SKM-1 treated with dmso at 0.1 percent for 144 hours (cell line): ENCODE data around the gene MACROD2.
"Not testable (repeated sequence)": the region's sequence is repeated elsewhere in the genome, so short reads cannot be mapped to it uniquely, and the experiment has no call there.

Experiments
- DNase-seq: peaks from one replicate; lab custom pipeline; 2025; ENCODE audit not compliant: unreplicated experiment; lab: John Stamatoyannopoulos, UW

MACROD2 gene

GRCh38 chr20:13995086-13995665 lies at the start of gene MACROD2:
MACROD2 (plus strand) TSS chr20:13995516.
- peak; percentile 69 for DNase-seq

DNA sequence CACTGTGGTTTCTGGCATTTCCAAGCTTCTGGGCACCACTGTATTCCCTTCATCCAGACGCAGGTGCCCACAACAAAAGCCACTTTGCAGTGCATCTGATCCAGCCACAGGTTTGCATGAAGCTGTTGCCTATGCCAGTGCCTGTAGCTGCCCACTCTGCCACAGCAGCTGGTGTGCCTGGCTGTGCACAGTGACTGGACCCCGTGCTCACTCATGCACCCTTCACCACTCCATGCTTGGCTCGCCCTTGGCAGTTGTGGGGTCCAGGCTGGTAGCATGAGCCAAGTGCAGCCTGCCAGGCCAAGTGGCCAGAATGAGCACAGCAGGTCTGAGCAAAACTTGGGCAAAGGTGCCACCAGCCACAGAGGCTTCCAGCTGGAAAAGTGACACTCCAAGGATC lies 47.6 kb upstream of the MACROD2 start:
- DNase-seq, result no peak

GRCh38 chr20:13953227-13953626 lies 42.1 kb upstream of the MACROD2 start:
- no peak for DNase-seq

DNA sequence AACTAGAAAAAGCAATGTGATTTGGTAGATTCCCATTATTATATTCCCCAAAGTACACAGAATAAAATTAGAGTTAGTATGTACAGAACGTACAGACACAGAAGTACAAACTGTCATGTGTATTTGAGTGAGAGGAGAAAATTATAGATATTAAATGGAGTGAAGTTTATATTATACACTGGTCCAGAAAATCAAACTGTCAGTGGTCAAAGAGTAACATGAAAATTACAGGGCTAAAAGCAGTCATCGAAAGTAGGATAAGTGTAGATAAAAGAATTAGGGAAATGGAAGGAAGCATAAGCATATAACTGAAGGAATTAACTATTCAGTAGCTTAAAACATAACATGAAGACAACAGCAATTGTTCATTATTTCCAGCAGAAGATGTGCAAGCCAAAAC lies 35.2 kb upstream of the MACROD2 start:
- no peak for DNase-seq

DNA sequence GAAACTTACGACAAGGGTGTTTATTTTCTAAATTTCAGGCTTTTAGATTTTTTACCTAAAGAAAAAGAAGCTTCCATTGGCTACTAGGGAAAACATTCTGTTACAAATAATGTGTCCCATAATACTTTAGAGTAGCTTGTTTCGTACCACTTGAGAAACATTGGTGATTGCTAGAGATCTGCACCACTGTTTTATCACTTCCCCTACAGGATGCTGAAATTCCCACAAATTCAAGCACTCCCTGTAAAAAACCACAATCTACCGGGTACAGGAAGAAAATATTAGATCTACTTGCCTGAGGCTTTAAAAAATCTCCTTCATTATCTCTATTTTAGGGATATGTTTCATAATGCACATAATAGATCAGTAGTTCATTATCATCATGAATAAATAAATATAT lies 34.8 kb upstream of the MACROD2 start:
- DNase-seq, result no peak

GRCh38 chr20:13984211-13984610 lies 11.1 kb upstream of the MACROD2 start:
- no peak for DNase-seq

- no peak for DNase-seq
Observed at GRCh38 chr20:13990465-13990864, 4.9 kb upstream of the MACROD2 start, which contains the start of gene SEL1L2. SEL1L2 (minus strand) TSS chr20:13990614; CDS start chr20:13990534, 80 bp downstream.

GRCh38 chr20:13991311-13991710 lies 4.0 kb upstream of the MACROD2 start:
- no peak for DNase-seq

DNA sequence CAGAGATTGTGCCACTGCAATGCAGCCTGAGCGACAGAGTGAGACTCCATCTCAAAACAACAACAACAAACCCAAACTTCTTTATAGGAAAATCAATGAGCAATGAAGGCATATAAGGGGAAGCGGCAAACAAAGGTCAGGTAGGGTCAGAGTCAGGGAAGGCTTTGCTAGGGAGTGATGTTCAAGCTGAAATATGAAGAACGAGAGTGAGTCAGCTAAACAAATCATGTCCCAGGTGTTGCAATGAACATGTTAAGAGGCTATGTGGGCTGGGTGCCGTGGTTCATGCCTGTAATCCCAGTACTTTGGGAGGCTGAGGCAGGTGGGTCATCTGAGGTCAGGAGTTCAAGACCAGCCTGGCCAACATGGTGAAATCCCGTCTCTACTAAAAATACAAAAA lies 3.4 kb upstream of the MACROD2 start:
- DNase-seq, result not testable (repeated sequence)

- peak; percentile 2 for DNase-seq
Observed at GRCh38 chr20:13995841-13996240, 525 bp downstream of the MACROD2 start.

- no peak for DNase-seq
Observed at GRCh38 chr20:13996265-13996664, 949 bp downstream of the MACROD2 start.

DNA sequence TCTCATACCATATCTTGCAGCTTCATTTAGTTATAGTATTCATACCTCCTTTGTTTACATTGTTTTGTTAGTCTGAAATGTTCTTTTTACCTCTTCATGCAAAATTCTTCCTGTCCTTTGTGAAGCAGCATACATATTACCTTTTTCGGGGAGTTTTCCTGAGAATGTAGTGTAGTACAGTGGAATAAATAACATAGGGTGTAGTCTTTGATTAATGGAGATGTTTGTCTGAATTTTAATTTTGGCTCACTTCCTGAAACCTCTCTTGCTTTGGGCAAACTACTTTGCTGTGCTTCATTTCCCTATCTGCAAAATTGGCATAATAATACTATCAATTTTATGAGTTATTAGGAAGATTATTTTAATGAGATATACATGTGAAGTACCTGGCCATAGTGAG lies 5.6 kb downstream of the MACROD2 start:
- no peak for DNase-seq

DNA sequence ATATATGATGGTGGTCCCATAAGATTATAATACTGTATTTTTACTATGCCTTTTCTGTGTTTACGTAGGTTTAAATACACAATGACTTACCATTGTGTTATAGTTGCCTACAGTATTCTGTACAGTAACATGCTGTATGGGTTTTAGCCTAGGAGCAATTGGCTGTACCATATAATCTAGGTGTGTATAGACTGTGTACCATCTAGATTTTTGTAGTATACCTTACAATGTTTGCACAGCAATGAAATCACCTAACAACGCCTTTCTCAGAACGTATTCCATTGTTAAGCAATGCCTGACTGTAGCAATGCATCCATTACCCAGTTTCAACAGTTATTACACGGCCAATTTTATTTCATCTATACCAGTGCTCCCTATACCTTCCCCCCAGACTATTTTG lies 10.7 kb downstream of the MACROD2 start:
- DNase-seq, result no peak

GRCh38 chr20:14009208-14009607 lies 13.9 kb downstream of the MACROD2 start:
- no peak for DNase-seq

DNA sequence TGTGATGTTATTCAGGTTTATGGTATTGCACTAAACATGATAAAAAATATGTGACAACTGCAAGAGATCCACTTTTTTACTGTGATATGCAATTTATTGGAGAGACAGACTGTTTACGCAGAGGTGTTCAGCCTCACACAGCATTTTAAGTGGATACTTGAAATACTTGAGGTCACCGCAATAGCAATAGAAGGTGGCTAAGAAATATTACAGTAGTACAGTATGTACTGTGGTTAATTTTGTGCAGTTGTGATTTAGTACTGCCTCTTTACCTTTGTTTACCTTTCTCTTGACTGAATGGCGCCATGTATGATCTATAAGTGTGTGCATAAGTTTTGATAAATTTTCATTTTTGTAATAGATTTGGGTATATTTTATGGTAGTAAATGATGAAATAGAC lies 17.4 kb downstream of the MACROD2 start:
- no peak for DNase-seq

- no peak for DNase-seq
Observed at GRCh38 chr20:14030991-14031390, 35.7 kb downstream of the MACROD2 start.

- no peak for DNase-seq
Observed at GRCh38 chr20:14033310-14033709, 38.0 kb downstream of the MACROD2 start.

DNA sequence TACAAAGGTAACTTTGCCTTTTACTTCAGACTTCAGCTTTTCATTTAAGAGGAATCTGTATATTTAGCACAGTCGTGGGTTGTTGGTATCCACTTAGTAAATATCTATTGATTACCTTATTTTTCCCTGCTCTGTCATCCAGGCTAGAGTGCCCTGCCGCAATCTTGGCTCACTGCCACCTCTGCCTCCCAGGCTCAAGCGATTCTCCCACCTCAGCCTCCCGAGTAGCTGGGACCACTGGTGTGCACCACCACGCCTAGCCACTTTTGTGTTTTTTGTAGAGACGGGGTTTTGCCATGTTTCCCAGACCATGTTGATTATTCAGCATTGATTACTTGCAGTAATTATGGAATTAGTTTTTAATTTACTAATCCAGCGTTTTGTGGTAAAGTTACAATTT lies 41.3 kb downstream of the MACROD2 start:
- DNase-seq, result no peak

- DNase-seq, result not testable (repeated sequence)
Observed at GRCh38 chr20:14044712-14045276, 49.5 kb downstream of the MACROD2 start.

DNA sequence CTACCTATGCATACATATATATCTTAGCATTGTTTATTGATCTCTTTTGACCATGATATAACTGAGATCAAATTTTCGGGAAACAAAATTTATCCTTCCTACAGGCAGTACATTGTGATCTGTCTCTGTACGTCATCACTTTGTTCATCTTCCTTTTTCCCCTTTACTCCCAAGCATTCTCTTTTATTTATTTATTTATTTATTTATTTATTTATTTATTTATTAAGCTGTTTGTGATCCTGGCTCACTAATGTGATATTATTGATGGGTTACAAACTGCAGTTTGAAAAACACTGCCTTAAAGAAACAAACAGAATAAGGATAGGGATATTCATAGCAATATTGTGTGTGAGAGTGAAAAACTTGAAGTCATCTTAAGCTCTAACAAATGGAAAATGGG lies 51.2 kb downstream of the MACROD2 start:
- DNase-seq, result no peak

- no peak for DNase-seq
Observed at GRCh38 chr20:14049111-14049510, 53.8 kb downstream of the MACROD2 start.

- no peak for DNase-seq
Observed at GRCh38 chr20:14051454-14051853, 56.1 kb downstream of the MACROD2 start.

DNA sequence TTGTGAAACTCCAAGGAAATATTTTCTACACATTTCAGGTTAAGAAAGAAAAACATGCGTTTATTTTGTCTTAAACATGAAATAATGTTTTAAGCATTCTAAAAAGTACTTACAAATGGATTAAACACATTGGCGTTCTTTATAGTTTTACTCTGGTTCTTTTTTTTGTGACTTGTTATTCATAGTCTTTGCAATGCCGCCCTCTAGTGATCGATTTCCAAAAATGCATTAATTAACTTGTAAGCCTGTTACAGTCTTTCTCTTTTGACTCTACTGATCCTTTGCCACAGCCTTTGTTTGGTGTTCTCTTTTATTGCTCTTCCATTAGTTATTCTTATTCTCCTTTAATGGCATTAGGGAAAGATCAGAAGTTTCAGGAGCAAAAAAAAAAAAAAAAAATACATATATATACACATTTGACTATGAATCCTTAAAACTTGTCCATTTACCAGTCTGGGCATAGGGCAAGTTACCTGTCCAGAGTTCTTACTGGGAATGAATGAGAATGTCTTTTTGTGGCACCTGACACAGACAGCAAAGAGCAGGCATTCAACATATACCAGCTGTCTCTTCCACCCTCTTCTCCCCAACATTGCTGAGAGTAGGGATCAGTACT lies 59.9 kb downstream of the MACROD2 start:
- DNase-seq, result peak; percentile 9
